ENCODE data around the gene LMBR1L. TPM values are rescaled to one million over a fixed set of nuclear protein-coding genes. Genes with fewer than 3 reads are reported as not detected.
"Not testable (repeated sequence)": the region's sequence is repeated elsewhere in the genome, so short reads cannot be mapped to it uniquely, and the experiment has no call there.

The LMBR1L gene
- total RNA-seq, 2 donors from 2014 or later = 14.6 to 19.2 TPM

GRCh38 chr12:49068879-49069506, 41.7 kb downstream of the LMBR1L start:
- TF ChIP-seq CTCF (IDR thresholded peaks at IDR 0.05) = no peak
- H3K4me1 ChIP-seq = peaks cover 0 to 14% of the 10 kb centered on the region in 2 donors
- no peak for DNase-seq (ENCODE audit: low spot score)
- no peaks in the 10 kb centered on the region for H3K9me3 ChIP-seq
- H3K27me3 ChIP-seq = no peaks in the 10 kb centered on the region
- H3K27ac ChIP-seq = peak overlapping the region; percentile 73 to 78
- peak overlapping the region; percentile 78 to 81 for H3K4me3 ChIP-seq
- no peaks in the 10 kb centered on the region for H3K36me3 ChIP-seq

- H3K9me3 ChIP-seq = no peaks in the 10 kb centered on the region
- no peaks in the 10 kb centered on the region for H3K36me3 ChIP-seq
- H3K27ac ChIP-seq = no peak overlapping the region
- H3K4me3 ChIP-seq = no peak overlapping the region
- H3K4me1 ChIP-seq = peaks cover 0 to 22% of the 10 kb centered on the region in 2 donors
- no peak for TF ChIP-seq CTCF (IDR thresholded peaks at IDR 0.05)
- no peak for DNase-seq (ENCODE audit: low spot score)
- no peaks in the 10 kb centered on the region for H3K27me3 ChIP-seq
Measured at GRCh38 chr12:49066120-49066519, 44.5 kb downstream of the LMBR1L start.

- Histone ChIP-seq H3K4me1 (peaks cover 0 to 15% of the 10 kb centered on the region in 2 donors), H3K4me3 (no peak overlapping the region), H3K9me3 (no peaks in the 10 kb centered on the region), H3K27ac (no peak overlapping the region), H3K36me3 (no peaks in the 10 kb centered on the region), H3K27me3 (no peaks in the 10 kb centered on the region)
- DNase-seq (ENCODE audit: low spot score) = no peak
- TF ChIP-seq CTCF (IDR thresholded peaks at IDR 0.05) = no peak
Measured at GRCh38 chr12:49064767-49065152, 45.9 kb downstream of the LMBR1L start.

- H3K9me3 ChIP-seq; H3K4me3 ChIP-seq; H3K27ac ChIP-seq; DNase-seq (ENCODE audit: low spot score); H3K36me3 ChIP-seq; H3K27me3 ChIP-seq: not testable (repeated sequence)
- H3K4me1 ChIP-seq = peaks cover 0 to 33% of the 10 kb centered on the region in 2 donors
Measured at GRCh38 chr12:49061916-49062315, 48.7 kb downstream of the LMBR1L start.

- Histone ChIP-seq H3K4me1 (peaks cover 0 to 40% of the 10 kb centered on the region in 2 donors), H3K4me3 (peak overlapping the region; percentile 83 to 92), H3K36me3 (no peaks in the 10 kb centered on the region), H3K27me3 (no peaks in the 10 kb centered on the region), H3K27ac (peak overlapping the region; percentile 95 to 98), H3K9me3 (no peaks in the 10 kb centered on the region)
- no peak for DNase-seq (ENCODE audit: low spot score)
- no peak for TF ChIP-seq CTCF (IDR thresholded peaks at IDR 0.05)
Measured at GRCh38 chr12:49061157-49061650, 49.4 kb downstream of the LMBR1L start.

GRCh38 chr12:49060237-49061156, 50.1 kb downstream of the LMBR1L start, which contains the start of gene KMT2D:
Gene KMT2D, minus strand, starts transcription at chr12:49060794. Its CDS starts 5,470 bp downstream, at chr12:49055324.
- Histone ChIP-seq H3K4me3 (peak within 1 kb of the TSS; percentile 83 to 92), H3K4me1 (peaks cover 0 to 47% of the 10 kb centered on the region in 2 donors), H3K9me3 (no peaks in the 10 kb centered on the region), H3K27ac (peak within 1 kb of the TSS; percentile 95 to 98), H3K36me3 (no peaks in the 10 kb centered on the region), H3K27me3 (no peaks in the 10 kb centered on the region)
- TF ChIP-seq CTCF (IDR thresholded peaks at IDR 0.05) = peak in 1 of 2 donors; percentile 33
- DNase-seq (ENCODE audit: low spot score) = peak; percentile 88

Measured in right atrium auricular region (tissue), 2 donors.